ENCODE measurements around the gene TMEM240. TPM values are rescaled to one million over a fixed set of nuclear protein-coding genes. Genes with fewer than 3 reads are reported as not detected.
"Not testable (repeated sequence)": the region's sequence is repeated elsewhere in the genome, so short reads cannot be mapped to it uniquely, and the experiment has no call there.

TMEM240 gene
- total RNA-seq, 1 experiment from 2014 or later: 1.2 TPM

- ChIA-PET POLR2A (no interaction called here), CTCF (interaction anchor here (0.6 kb wide), 1 partner anchor 260 kb away, joined by 3 read pairs; no protein-coding TSS in a partner anchor)
- no peaks in the 10 kb centered on the region for H3K9me3 ChIP-seq
- H3K36me3 ChIP-seq (ENCODE audit: control insufficient read depth, insufficient read depth, low read length): no peaks in the 10 kb centered on the region
- Mint-ChIP-seq H3K36me3 (ENCODE audit: insufficient read depth, unreplicated experiment) (peaks cover 14% of the 10 kb centered on the region), H3K9me3 (ENCODE audit: unreplicated experiment) (no peaks in the 10 kb centered on the region), H3K4me3 (ENCODE audit: unreplicated experiment) (peak within 1 kb of the TSS; percentile 96), H3K27me3 (ENCODE audit: insufficient read depth, unreplicated experiment) (no peaks in the 10 kb centered on the region), H3K27ac (ENCODE audit: unreplicated experiment) (peak within 1 kb of the TSS; percentile 99), H3K4me1 (ENCODE audit: low read depth, unreplicated experiment) (no peaks in the 10 kb centered on the region)
- intact Hi-C loops (cut with micrococcal nuclease; ENCODE audit: unreplicated experiment): no loop called here
- TF ChIP-seq CTCF (IDR thresholded peaks at IDR 0.05; ENCODE audit: insufficient read depth in 1 of 2, low read depth in 1 of 2, low read length in 1 of 2, severe bottlenecking in 1 of 2, unreplicated experiment in 1 of 2): no peak
- peak; percentile 95 for DNase-seq
- no peaks in the 10 kb centered on the region for H3K27me3 ChIP-seq (replicated peaks; ENCODE audit: control insufficient read depth, insufficient read depth, low read length)
- no peaks in the 10 kb centered on the region for H3K4me1 ChIP-seq
- H3K4me3 ChIP-seq (ENCODE audit: low read depth, low read length): peak within 1 kb of the TSS; percentile 88
- no TSS peak for BruUV-seq (replicated peaks)
Measured at GRCh38 chr1:1511533-1512285, 28.7 kb downstream of the TMEM240 start, which contains the start of gene ATAD3A. Gene ATAD3A, plus strand, starts transcription at chr1:1512162. Its CDS starts 107 bp downstream, at chr1:1512269.

- H3K9me3 Mint-ChIP-seq (ENCODE audit: unreplicated experiment): no peaks in the 10 kb centered on the region
- H3K4me3 Mint-ChIP-seq (ENCODE audit: unreplicated experiment): peak overlapping the region; percentile 96
- peak; percentile 66 to 74 for DNase-seq
- H3K36me3 Mint-ChIP-seq (ENCODE audit: insufficient read depth, unreplicated experiment): peaks cover 14% of the 10 kb centered on the region
- TF ChIP-seq CTCF (IDR thresholded peaks at IDR 0.05; ENCODE audit: insufficient read depth in 1 of 2, low read depth in 1 of 2, low read length in 1 of 2, severe bottlenecking in 1 of 2, unreplicated experiment in 1 of 2): no peak
- Histone ChIP-seq H3K36me3 (ENCODE audit: control insufficient read depth, insufficient read depth, low read length) (no peaks in the 10 kb centered on the region), H3K4me1 (no peaks in the 10 kb centered on the region), H3K27me3 (replicated peaks; ENCODE audit: control insufficient read depth, insufficient read depth, low read length) (no peaks in the 10 kb centered on the region), H3K9me3 (no peaks in the 10 kb centered on the region), H3K4me3 (ENCODE audit: low read depth, low read length) (peak overlapping the region; percentile 88)
- H3K4me1 Mint-ChIP-seq (ENCODE audit: low read depth, unreplicated experiment): no peaks in the 10 kb centered on the region
- POLR2A ChIA-PET: no interaction called here
- CTCF ChIA-PET: interaction anchor here (0.6 kb wide), 1 partner anchor 259 kb away, joined by 3 read pairs; no protein-coding TSS in a partner anchor
- H3K27ac Mint-ChIP-seq (ENCODE audit: unreplicated experiment): peak overlapping the region; percentile 99
- intact Hi-C loops (cut with micrococcal nuclease; ENCODE audit: unreplicated experiment): no loop called here
- TSS peak; percentile 92 for BruUV-seq (replicated peaks)
- H3K27me3 Mint-ChIP-seq (ENCODE audit: insufficient read depth, unreplicated experiment): no peaks in the 10 kb centered on the region
Measured at GRCh38 chr1:1510912-1511532, 29.4 kb downstream of the TMEM240 start.

- H3K27me3 ChIP-seq (replicated peaks; ENCODE audit: control insufficient read depth, insufficient read depth, low read length); BruUV-seq (replicated peaks); H3K4me3 ChIP-seq (ENCODE audit: low read depth, low read length); H3K9me3 Mint-ChIP-seq (ENCODE audit: unreplicated experiment); H3K36me3 ChIP-seq (ENCODE audit: control insufficient read depth, insufficient read depth, low read length); POLR2A ChIA-PET; DNase-seq; H3K9me3 ChIP-seq; H3K4me3 Mint-ChIP-seq (ENCODE audit: unreplicated experiment); H3K4me1 Mint-ChIP-seq (ENCODE audit: low read depth, unreplicated experiment); H3K4me1 ChIP-seq; H3K27me3 Mint-ChIP-seq (ENCODE audit: insufficient read depth, unreplicated experiment); H3K27ac Mint-ChIP-seq (ENCODE audit: unreplicated experiment): not testable (repeated sequence)
- CTCF ChIA-PET: interaction anchor here (0.6 kb wide), 1 partner anchor 63 kb away, joined by 3 read pairs; no protein-coding TSS in a partner anchor
- intact Hi-C loops (cut with micrococcal nuclease; ENCODE audit: unreplicated experiment): loop anchor here (10.0 kb wide), 1 partner anchor 165 kb away; the partner anchor contains the start of gene DVL1
- H3K36me3 Mint-ChIP-seq (ENCODE audit: insufficient read depth, unreplicated experiment): peaks cover 22% of the 10 kb centered on the region
Measured at GRCh38 chr1:1509465-1509850, 31.0 kb downstream of the TMEM240 start.

DNA sequence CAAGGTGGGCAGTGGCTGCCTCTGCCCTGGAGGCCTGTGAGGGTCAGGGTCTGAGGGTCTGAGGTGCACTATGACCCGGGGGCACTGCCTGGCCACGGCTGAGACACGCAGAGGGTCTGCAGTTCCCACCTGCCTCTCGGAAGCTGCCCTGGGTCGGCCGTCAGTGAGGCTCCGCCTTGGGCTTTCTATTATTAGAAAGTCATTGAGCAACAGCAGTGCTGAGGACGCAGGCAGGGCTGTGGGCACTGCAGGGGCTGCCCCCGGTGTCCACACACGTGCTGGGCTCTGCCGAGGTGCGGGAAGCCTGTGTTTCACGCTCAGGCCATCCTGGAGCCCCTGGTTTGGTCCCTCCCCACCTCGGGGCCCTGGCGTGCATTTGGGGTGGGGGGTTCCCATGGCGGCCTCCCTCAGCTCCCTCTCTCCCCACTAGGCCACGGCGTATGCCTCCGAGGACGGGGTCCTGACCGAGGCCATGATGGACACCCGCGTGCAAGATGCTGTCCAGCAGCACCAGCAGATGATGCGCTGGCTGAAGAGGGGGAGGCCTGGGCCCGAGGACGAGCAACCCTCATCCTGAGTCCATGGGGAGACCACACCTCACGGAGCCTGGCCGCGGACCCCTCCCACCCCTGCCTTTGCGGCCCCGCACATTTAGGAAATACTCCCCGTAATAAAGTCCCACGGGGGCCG, 31.5 kb downstream of the TMEM240 start:
- CTCF ChIA-PET; H3K9me3 ChIP-seq; H3K9me3 Mint-ChIP-seq (ENCODE audit: unreplicated experiment); DNase-seq; H3K4me1 ChIP-seq; H3K4me3 Mint-ChIP-seq (ENCODE audit: unreplicated experiment); H3K4me1 Mint-ChIP-seq (ENCODE audit: low read depth, unreplicated experiment); BruUV-seq (replicated peaks); H3K27ac Mint-ChIP-seq (ENCODE audit: unreplicated experiment); POLR2A ChIA-PET; H3K4me3 ChIP-seq (ENCODE audit: low read depth, low read length); H3K27me3 ChIP-seq (replicated peaks; ENCODE audit: control insufficient read depth, insufficient read depth, low read length); H3K27me3 Mint-ChIP-seq (ENCODE audit: insufficient read depth, unreplicated experiment); H3K36me3 ChIP-seq (ENCODE audit: control insufficient read depth, insufficient read depth, low read length): not testable (repeated sequence)
- intact Hi-C loops (cut with micrococcal nuclease; ENCODE audit: unreplicated experiment): loop anchor here (10.0 kb wide), 1 partner anchor 164 kb away; the partner anchor contains the start of gene DVL1
- H3K36me3 Mint-ChIP-seq (ENCODE audit: insufficient read depth, unreplicated experiment): peaks cover 22% of the 10 kb centered on the region

Measured in Caco-2 (cell line).